ENCODE data around the gene IFI44L. TPM values are rescaled to one million over a fixed set of nuclear protein-coding genes. Genes with fewer than 3 reads are reported as not detected.
A peak's percentile ranks its signal among the peaks of the same experiment; 100 is the strongest.

The IFI44L gene
- 1 to 10 TPM; 6.6 to 7.7 (median 6.9) TPM for polyA plus RNA-seq (ENCODE audit: insufficient read length in 4 of 4)

GRCh38 chr1:78619803-78620579 lies at the start of gene IFI44L:
Gene IFI44L (plus strand): TSS chr1:78620448. CDS start chr1:78627916, 7,468 bp downstream.
- peak in 3 of 4 donors; percentile 20 to 48 (median 31) for DNase-seq (ENCODE audit: low read depth in 4 of 4, low spot score in 2 of 4)

GRCh38 chr1:78570539-78570938 lies 49.7 kb upstream of the IFI44L start:
- DNase-seq (ENCODE audit: low read depth in 4 of 4, low spot score in 2 of 4): no peak

- no peak for DNase-seq (ENCODE audit: low read depth in 4 of 4, low spot score in 2 of 4)
Observed at GRCh38 chr1:78577257-78578100, 42.8 kb upstream of the IFI44L start.

- no peak for DNase-seq (ENCODE audit: low read depth in 4 of 4, low spot score in 2 of 4)
Observed at GRCh38 chr1:78586572-78586971, 33.7 kb upstream of the IFI44L start.

GRCh38 chr1:78587211-78587610 lies 33.0 kb upstream of the IFI44L start:
- no peak for DNase-seq (ENCODE audit: low read depth in 4 of 4, low spot score in 2 of 4)

GRCh38 chr1:78591971-78592370 lies 28.3 kb upstream of the IFI44L start:
- DNase-seq (ENCODE audit: low read depth in 4 of 4, low spot score in 2 of 4): no peak

- no peak for DNase-seq (ENCODE audit: low read depth in 4 of 4, low spot score in 2 of 4)
Observed at GRCh38 chr1:78599294-78599693, 21.0 kb upstream of the IFI44L start.

- no peak for DNase-seq (ENCODE audit: low read depth in 4 of 4, low spot score in 2 of 4)
Observed at GRCh38 chr1:78601068-78601467, 19.2 kb upstream of the IFI44L start.

- no peak for DNase-seq (ENCODE audit: low read depth in 4 of 4, low spot score in 2 of 4)
Observed at GRCh38 chr1:78603206-78603605, 17.0 kb upstream of the IFI44L start.

GRCh38 chr1:78604643-78605042 lies 15.6 kb upstream of the IFI44L start:
- DNase-seq (ENCODE audit: low read depth in 4 of 4, low spot score in 2 of 4): no peak

GRCh38 chr1:78606274-78606673 lies 14.0 kb upstream of the IFI44L start:
- no peak for DNase-seq (ENCODE audit: low read depth in 4 of 4, low spot score in 2 of 4)

- DNase-seq (ENCODE audit: low read depth in 4 of 4, low spot score in 2 of 4): no peak
Observed at GRCh38 chr1:78607334-78607927, 12.8 kb upstream of the IFI44L start.

- DNase-seq (ENCODE audit: low read depth in 4 of 4, low spot score in 2 of 4): no peak
Observed at GRCh38 chr1:78607944-78608343, 12.3 kb upstream of the IFI44L start.

- peak; percentile 58 to 84 (median 64) for DNase-seq (ENCODE audit: low read depth in 4 of 4, low spot score in 2 of 4)
Observed at GRCh38 chr1:78617615-78618026, 2.6 kb upstream of the IFI44L start.

- DNase-seq (ENCODE audit: low read depth in 4 of 4, low spot score in 2 of 4): no peak
Observed at GRCh38 chr1:78619032-78619431, 1.2 kb upstream of the IFI44L start.

- DNase-seq (ENCODE audit: low read depth in 4 of 4, low spot score in 2 of 4): no peak
Observed at GRCh38 chr1:78619446-78619802, 824 bp upstream of the IFI44L start.

- no peak for DNase-seq (ENCODE audit: low read depth in 4 of 4, low spot score in 2 of 4)
Observed at GRCh38 chr1:78620666-78621065, 418 bp downstream of the IFI44L start.

- DNase-seq (ENCODE audit: low read depth in 4 of 4, low spot score in 2 of 4): no peak
Observed at GRCh38 chr1:78622548-78622947, 2.3 kb downstream of the IFI44L start.

- no peak for DNase-seq (ENCODE audit: low read depth in 4 of 4, low spot score in 2 of 4)
Observed at GRCh38 chr1:78624035-78624434, 3.8 kb downstream of the IFI44L start.

- DNase-seq (ENCODE audit: low read depth in 4 of 4, low spot score in 2 of 4): no peak
Observed at GRCh38 chr1:78627321-78627720, 7.1 kb downstream of the IFI44L start.

GRCh38 chr1:78630600-78630999 lies 10.4 kb downstream of the IFI44L start:
- DNase-seq (ENCODE audit: low read depth in 4 of 4, low spot score in 2 of 4): no peak
